Brain microvascular endothelial cell (primary cell): ENCODE results near the gene ORMDL2.
"Not testable (repeated sequence)": the region's sequence is repeated elsewhere in the genome, so short reads cannot be mapped to it uniquely, and the experiment has no call there.

Source experiments
- DNase-seq: peaks from one replicate; pipeline ENCODE4 v3.0.0-alpha.2; 2020
- H3K27ac ChIP-seq: fragments of 250-450 bp; sonication (Bioruptor Pico); 2 replicates; pipeline ENCODE4 v1.5.1; 2020; ENCODE audit warnings: mild to moderate bottlenecking, moderate library complexity
- H3K27me3 ChIP-seq: fragments of 250-450 bp; sonication (Bioruptor Pico); replicated peaks from 2 replicates; pipeline ENCODE4 v1.5.1; 2020; ENCODE audit warnings: mild to moderate bottlenecking
- H3K36me3 ChIP-seq: fragments of 250-450 bp; sonication (Bioruptor Pico); replicated peaks from 2 replicates; pipeline ENCODE4 v1.5.1; 2020; ENCODE audit warnings: mild to moderate bottlenecking
- H3K4me3 ChIP-seq: 2 replicates; pipeline ENCODE4 v1.5.1; 2011; ENCODE audit warnings: low read depth, mild to moderate bottlenecking, control low read depth, low read length, moderate library complexity
- CTCF ChIP-seq: IDR thresholded peaks from 2 replicates; pipeline ENCODE4 v1.5.1; 2011; ENCODE audit warnings: low read depth, mild to moderate bottlenecking, moderate library complexity, low read length, control low read depth, inconsistent platforms; ENCODE audit errors: missing control alignments
- in situ Hi-C: cut with HindIII; loops from 2 replicates; pipeline ENCODE4 v1.10.0; 2017; ENCODE audit warnings: low sequenced_read_pairs, low pct_ligation_motif_present

The ORMDL2 gene

GRCh38 chr12:55865327-55865726 lies 47.5 kb downstream of the ORMDL2 start:
- no peak for TF ChIP-seq CTCF
- in situ Hi-C loops = no loop called here
- Histone ChIP-seq H3K27ac (no peak overlapping the region), H3K36me3 (no peaks in the 10 kb centered on the region), H3K4me3 (no peak overlapping the region), H3K27me3 (no peaks in the 10 kb centered on the region)
- no peak for DNase-seq

GRCh38 chr12:55866454-55867004 lies 48.7 kb downstream of the ORMDL2 start:
- H3K36me3 ChIP-seq, H3K27me3 ChIP-seq, H3K27ac ChIP-seq, in situ Hi-C loops, H3K4me3 ChIP-seq, DNase-seq: not testable (repeated sequence)
